Spinal cord (tissue), 10 donors: ENCODE measurements around the gene IFNLR1. TPM values are rescaled to one million over a fixed set of nuclear protein-coding genes. Genes with fewer than 3 reads are reported as not detected.
"Not testable (repeated sequence)": the region's sequence is repeated elsewhere in the genome, so short reads cannot be mapped to it uniquely, and the experiment has no call there.

Source experiments
- DNase-seq, 6 donors: peaks; one replicate each; pipeline versions ENCODE4 v3.0.0 to v3.0.0-alpha.2; 2013 to 2015; ENCODE audit warnings: low spot score in 6 of 6, low read depth in 4 of 6
- H3K27ac ChIP-seq: one replicate; pipeline ENCODE4 v1.5.1; 2013; ENCODE audit warnings: low read depth, low read length, control low read depth
- H3K27me3 ChIP-seq: one replicate; pipeline ENCODE4 v1.6.1; 2013; ENCODE audit warnings: low read length; ENCODE audit not compliant: control insufficient read depth, insufficient read depth
- H3K36me3 ChIP-seq: one replicate; pipeline ENCODE4 v1.6.1; 2013; ENCODE audit warnings: low read length; ENCODE audit not compliant: control insufficient read depth, insufficient read depth
- H3K4me1 ChIP-seq: one replicate; pipeline ENCODE4 v1.6.1; 2013; ENCODE audit warnings: low read length; ENCODE audit not compliant: control insufficient read depth, insufficient read depth
- H3K4me3 ChIP-seq: one replicate; pipeline ENCODE4 v1.5.1; 2013; ENCODE audit warnings: low read depth, low read length, control low read depth
- H3K9me3 ChIP-seq: one replicate; pipeline ENCODE4 v1.6.1; 2013; ENCODE audit warnings: low read length; ENCODE audit not compliant: control insufficient read depth, insufficient read depth
- WGBS: methylation state at CpG from one replicate; pipeline ENCODE4 v1.1.5; 2013; ENCODE audit warnings: missing lambda C conversion rate; ENCODE audit not compliant: insufficient coverage; 5-methylcytosine and 5-hydroxymethylcytosine counted together
- polyA plus RNA-seq, 2 donors: library from polyadenylated mRNA; unstranded; fragments of 120-200 nt; gene quantifications; one replicate each; pipeline ENCODE4 v1.2.1, GENCODE V29; 2013; ENCODE audit not compliant: insufficient read length in 2 of 2
- total RNA-seq, 2 donors: library from RNA; depleted of rRNA in 1 of 2; stranded (reverse); fragments of 120-200 nt in 1 of 2; fragments of >200 nt in 1 of 2; gene quantifications; one replicate each; pipeline versions ENCODE4 v1.2.3 to v1.2.4, GENCODE V29; 2013 to 2014
- donor health status: healthy.

The IFNLR1 gene
- total and polyA plus RNA-seq, 4 donors: 0.59 to 1.6 (median 0.73) TPM

DNA sequence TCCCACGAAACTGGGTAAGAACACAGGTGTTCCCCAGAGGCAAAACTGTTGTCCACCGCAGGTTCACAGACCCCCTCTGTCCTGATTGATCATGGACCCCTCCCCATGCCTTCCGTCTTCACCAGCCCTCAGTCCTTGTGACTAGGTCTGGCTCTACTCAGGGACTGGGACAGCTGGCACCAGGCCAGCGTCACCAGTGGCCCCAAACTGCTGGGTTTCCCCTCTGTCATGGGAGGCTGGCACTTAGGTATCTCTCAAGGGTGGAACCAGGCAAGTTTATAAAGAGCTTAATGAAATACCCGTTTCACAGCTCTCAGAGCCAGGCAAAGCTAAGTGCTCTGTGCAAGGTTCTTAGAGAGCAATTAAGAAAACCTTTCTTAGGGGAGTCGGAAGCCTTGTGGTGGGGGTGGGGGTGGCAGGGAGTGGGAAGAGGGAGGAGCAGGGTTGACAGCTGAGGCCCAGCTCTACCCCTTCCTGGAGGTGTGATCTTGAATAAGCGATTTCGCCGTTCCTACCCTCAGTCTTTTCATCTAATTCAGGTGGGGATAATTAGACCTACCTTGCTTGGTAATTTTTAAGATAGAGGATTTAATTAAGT, 35.0 kb upstream of the IFNLR1 start:
- H3K9me3 ChIP-seq: no peaks in the 10 kb centered on the region
- H3K27ac ChIP-seq: no peak overlapping the region
- H3K27me3 ChIP-seq: no peaks in the 10 kb centered on the region
- 72% methylated on average over 6 of the region's 9 CpGs for WGBS
- no peaks in the 10 kb centered on the region for H3K4me1 ChIP-seq
- no peak overlapping the region for H3K4me3 ChIP-seq
- peak in 1 of 6 donors; percentile 7 for DNase-seq
- H3K36me3 ChIP-seq: no peaks in the 10 kb centered on the region

DNA sequence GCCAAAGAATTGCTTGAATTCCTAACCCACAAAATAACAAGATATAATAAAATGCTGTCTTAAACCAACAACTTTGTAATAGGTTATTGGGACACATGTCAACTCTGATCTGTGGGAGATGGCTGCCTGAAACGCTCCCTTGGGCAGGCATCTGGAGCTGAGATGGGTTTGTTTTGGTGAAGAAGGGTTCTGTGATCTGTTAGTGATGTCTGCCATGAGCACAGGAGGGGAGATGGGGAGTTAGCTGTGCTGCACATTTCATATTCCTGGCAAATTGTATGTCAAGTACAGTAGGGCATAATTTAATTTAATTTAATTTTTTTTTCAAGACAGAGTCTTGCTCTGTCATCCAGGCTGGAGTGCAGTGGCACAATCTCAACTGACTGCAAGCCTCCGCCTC, 34.2 kb upstream of the IFNLR1 start:
- Histone ChIP-seq H3K4me1 (peaks cover 6% of the 10 kb centered on the region), H3K27me3 (peaks cover 2% of the 10 kb centered on the region), H3K9me3 (no peaks in the 10 kb centered on the region), H3K27ac (no peak overlapping the region), H3K4me3 (no peak overlapping the region), H3K36me3 (no peaks in the 10 kb centered on the region)
- no peak for DNase-seq
- 100% methylated on average over 2 of the region's 2 CpGs for WGBS

DNA sequence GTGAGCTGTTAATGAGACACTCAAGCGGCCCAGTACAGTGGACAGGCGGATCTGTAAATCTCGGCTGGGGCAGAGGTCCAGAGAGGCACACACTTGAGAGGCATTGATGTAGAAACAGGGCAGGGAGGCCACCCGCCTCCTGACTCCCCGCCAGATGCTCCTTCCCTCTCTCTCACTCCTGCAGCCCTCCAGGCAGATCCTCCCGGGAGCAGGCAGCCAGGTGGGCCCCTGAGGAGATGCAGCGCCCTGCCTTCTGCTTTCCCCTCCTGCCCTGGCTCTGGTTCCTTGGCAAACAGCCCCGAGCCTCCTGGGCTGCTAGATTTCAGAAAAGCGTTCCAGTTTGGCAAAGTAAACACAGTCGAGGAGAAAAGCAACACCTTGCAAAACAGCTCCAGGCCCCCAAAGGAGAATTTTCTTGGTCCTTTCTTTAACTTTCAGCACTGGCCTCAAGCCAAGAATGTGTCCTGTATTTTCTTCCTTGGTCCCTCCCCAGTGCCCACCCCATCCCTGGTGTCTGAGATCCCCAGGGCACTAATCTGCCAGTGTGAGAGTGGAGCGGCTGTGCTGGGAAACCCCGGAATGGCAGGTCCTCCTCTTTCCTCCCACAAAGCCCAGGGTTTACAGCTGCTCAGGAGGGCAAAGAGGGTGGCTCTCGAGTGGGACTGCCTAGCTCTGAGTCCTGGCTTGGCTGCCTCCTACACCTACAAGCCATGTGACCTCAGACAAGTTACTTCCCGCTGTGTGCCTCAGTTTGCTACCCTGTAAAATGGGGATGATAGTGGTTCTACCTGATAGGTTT, 29.4 kb upstream of the IFNLR1 start:
- Histone ChIP-seq H3K4me1 (peaks cover 8% of the 10 kb centered on the region), H3K27me3 (peaks cover 10% of the 10 kb centered on the region), H3K36me3 (no peaks in the 10 kb centered on the region), H3K27ac (no peak overlapping the region), H3K9me3 (no peaks in the 10 kb centered on the region), H3K4me3 (no peak overlapping the region)
- peak in 3 of 6 donors; percentile 7 to 83 (median 24) for DNase-seq
- 18% methylated on average over 10 of the region's 14 CpGs for WGBS

DNA sequence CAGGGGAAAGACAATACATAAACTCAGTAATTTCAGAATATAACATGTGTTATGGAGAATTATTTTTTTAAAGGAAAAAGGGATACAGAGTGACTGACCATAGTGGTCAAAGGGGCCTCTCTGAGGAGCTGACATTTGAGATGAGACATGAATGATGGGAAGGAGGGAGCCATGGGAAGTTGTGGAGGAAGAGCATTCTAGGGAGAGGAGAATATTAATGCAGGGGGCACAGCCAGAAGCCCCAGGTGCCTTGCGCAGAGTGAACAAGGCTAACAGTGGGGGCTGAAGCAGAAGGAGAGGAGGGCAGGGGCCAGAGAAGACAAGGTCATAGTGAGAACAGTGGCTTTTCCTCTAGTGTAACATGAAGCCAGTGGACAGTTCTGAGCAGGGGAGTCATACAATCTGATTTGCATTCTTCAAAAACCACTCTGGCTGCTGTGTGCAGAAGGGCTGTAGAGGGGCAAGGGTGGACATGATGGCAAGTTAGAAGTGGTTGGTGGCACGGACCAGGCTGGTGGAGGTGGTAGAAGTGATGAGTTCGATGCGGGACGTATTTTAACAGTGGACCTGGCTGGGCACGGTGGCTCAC, 28.2 kb upstream of the IFNLR1 start:
- WGBS: 87% methylated on average over 6 of the region's 6 CpGs
- Histone ChIP-seq H3K27me3 (peaks cover 10% of the 10 kb centered on the region), H3K4me3 (no peak overlapping the region), H3K4me1 (peaks cover 8% of the 10 kb centered on the region), H3K36me3 (no peaks in the 10 kb centered on the region), H3K27ac (no peak overlapping the region), H3K9me3 (no peaks in the 10 kb centered on the region)
- no peak for DNase-seq

DNA sequence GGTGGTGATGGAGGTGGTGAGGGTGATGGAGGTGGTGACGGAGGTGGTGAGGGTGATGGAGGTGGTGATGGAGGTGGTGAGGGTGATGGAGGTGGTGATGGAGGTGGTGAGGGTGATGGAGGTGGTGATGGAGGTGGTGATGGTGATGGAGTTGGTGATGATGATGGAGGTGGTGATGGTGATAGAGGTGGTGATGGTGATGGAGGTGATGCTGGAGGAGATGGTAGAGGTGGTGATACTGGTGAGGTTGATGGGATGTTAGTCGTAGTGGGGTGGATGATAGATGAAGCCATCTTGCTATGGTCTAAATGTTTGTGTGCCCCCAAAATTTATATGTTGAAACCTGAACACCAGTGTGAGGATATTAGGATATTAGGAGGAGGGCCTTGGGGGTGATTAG, 25.3 kb upstream of the IFNLR1 start:
- Histone ChIP-seq H3K4me3 (no peak overlapping the region), H3K4me1 (peaks cover 8% of the 10 kb centered on the region), H3K27ac (no peak overlapping the region), H3K27me3 (peaks cover 10% of the 10 kb centered on the region), H3K36me3 (no peaks in the 10 kb centered on the region), H3K9me3 (no peaks in the 10 kb centered on the region)
- 100% methylated on average over 1 of the region's 2 CpGs for WGBS
- DNase-seq: no peak

DNA sequence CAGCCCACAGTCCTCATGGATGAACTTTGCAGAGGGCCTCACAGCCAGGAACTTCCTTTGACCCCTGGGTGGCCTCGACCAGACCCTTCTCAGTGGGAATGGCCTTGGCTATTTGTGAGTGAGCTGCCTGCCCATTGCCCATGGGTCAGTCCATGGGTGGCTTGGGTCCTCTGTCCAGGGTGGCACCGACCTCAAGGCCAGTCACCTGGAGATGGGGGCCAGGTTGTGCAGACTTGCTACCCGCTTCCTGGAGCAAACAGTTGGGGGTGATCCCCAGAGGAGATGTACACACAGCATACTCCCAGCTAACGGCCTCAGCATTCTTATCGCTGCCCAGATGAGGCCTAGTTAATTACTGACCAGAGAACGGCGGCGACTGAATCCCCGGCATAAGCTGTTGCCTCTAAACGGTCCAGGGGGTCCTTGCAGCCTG, 23.1 kb upstream of the IFNLR1 start:
- WGBS: 66% methylated on average over 8 of the region's 10 CpGs
- H3K4me1 ChIP-seq: no peaks in the 10 kb centered on the region
- no peaks in the 10 kb centered on the region for H3K9me3 ChIP-seq

DNA sequence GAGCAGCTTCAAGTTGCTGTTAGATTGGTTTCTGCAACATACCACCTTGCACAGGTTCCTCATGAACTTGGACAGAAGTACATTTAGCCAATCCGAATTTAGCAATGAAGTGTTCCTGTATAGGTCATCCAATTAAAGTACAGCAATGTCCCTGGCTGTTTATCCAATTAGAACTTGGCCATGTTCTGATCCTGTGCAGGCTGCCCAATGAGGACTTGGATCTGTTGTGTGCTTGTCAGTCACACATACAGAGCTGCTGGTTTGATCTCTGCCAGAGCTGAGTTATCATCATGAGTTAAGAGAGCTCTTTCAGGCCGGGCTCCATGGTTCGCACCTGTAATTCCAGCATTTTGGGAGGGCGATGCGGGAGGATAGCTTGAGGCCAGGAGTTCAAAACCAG, 22.0 kb upstream of the IFNLR1 start:
- Histone ChIP-seq H3K36me3 (no peaks in the 10 kb centered on the region), H3K4me3 (no peak overlapping the region), H3K9me3 (no peaks in the 10 kb centered on the region), H3K4me1 (no peaks in the 10 kb centered on the region), H3K27ac (no peak overlapping the region), H3K27me3 (no peaks in the 10 kb centered on the region)
- WGBS: 98% methylated on average over 5 of the region's 5 CpGs
- no peak for DNase-seq

More for the DNA sequence above, 23.1 kb upstream of the IFNLR1 start:
- no peak overlapping the region for H3K4me3 ChIP-seq
- peaks cover 3% of the 10 kb centered on the region for H3K27me3 ChIP-seq
- no peak overlapping the region for H3K27ac ChIP-seq
- no peaks in the 10 kb centered on the region for H3K36me3 ChIP-seq
- no peak for DNase-seq

DNA sequence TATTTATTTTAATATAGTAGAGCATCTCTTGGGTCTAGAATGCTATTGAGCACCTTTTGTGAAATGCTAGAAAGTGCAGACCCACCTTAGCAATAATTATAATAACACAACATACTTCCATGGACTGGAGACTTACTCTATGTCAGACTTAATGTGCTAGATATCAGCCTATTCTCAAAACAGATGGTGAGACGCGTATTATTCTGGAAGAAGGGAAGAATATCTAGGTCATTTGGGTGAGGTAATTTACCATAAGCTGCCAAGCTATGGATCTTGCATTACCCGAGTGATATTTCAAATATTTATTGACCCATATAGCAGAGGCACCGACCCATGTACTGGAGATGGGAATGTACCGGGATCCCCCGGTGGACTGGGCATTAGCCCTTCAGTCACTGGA, 20.6 kb upstream of the IFNLR1 start:
- H3K36me3 ChIP-seq: no peaks in the 10 kb centered on the region
- H3K4me1 ChIP-seq: no peaks in the 10 kb centered on the region
- no peak for DNase-seq
- 86% methylated on average over 3 of the region's 6 CpGs for WGBS
- no peak overlapping the region for H3K27ac ChIP-seq
- H3K27me3 ChIP-seq: no peaks in the 10 kb centered on the region
- H3K9me3 ChIP-seq: no peaks in the 10 kb centered on the region
- no peak overlapping the region for H3K4me3 ChIP-seq

DNA sequence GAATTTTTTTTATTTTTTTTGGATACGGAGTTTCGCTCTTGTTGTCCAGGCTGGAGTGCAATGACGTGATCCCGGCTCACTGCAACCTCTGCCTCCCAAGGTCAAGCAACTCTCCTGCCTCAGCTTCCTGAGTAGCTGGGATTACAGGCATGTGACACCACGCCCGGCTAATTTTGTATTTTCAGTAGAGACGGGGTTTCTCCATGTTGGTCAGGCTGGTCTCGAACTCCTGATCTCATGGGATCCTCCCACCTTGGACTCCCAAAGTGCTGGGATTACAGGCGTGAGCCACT, 20.3 kb upstream of the IFNLR1 start:
- not testable (repeated sequence) for H3K36me3 ChIP-seq, DNase-seq, H3K27me3 ChIP-seq, H3K27ac ChIP-seq, H3K4me1 ChIP-seq, H3K4me3 ChIP-seq, H3K9me3 ChIP-seq
- 89% methylated on average over 4 of the region's 9 CpGs for WGBS
